Psoas muscle (tissue), 8 donors: ENCODE results near the gene ZNF771. TPM values are rescaled to one million over a fixed set of nuclear protein-coding genes. Genes with fewer than 3 reads are reported as not detected.

Experiments used
- ATAC-seq, 4 donors: fragments of 200-7000 bp; cut with Tn5 transposase; one replicate each; pipeline ENCODE4 v1.9.1; 2020; ENCODE audit warnings: moderate library complexity in 3 of 4, mild to moderate bottlenecking in 2 of 4
- DNase-seq, 2 donors: peaks; one replicate each; pipeline ENCODE4 v3.0.0-alpha.2; 2020
- H3K27ac ChIP-seq: fragments of 200-600 bp; one replicate; pipeline ENCODE4 v1.8.0; 2022
- H3K27me3 ChIP-seq, 3 donors: fragments of 200-600 bp in 1 of 3; one replicate each; pipeline versions ENCODE4 v1.6.1 to v1.8.0; 2013 to 2022; ENCODE audit warnings: low read length in 2 of 3, mild to moderate bottlenecking in 2 of 3, moderate library complexity in 1 of 3; ENCODE audit not compliant: insufficient read depth in 3 of 3
- H3K36me3 ChIP-seq, 2 donors: fragments of 200-600 bp in 1 of 2; one replicate each; pipeline versions ENCODE4 v1.6.1 to v1.8.0; 2013 to 2022; ENCODE audit warnings: low read depth in 1 of 2, mild to moderate bottlenecking in 1 of 2, moderate library complexity in 1 of 2; ENCODE audit not compliant: insufficient read depth in 1 of 2
- H3K4me1 ChIP-seq: fragments of 200-600 bp; one replicate; pipeline ENCODE4 v1.8.0; 2022
- H3K4me3 ChIP-seq: fragments of 200-600 bp; one replicate; pipeline ENCODE4 v1.8.0; 2022; ENCODE audit warnings: mild to moderate bottlenecking
- H3K9me3 ChIP-seq: fragments of 200-600 bp; one replicate; pipeline ENCODE4 v1.8.0; 2022
- WGBS, 3 donors: extraction: QIAGEN DNeasy Blood & Tissue Kit; methylation state at CpG; one replicate each; pipeline versions ENCODE4 v1.1.6 to v1.1.7; 2013; 5-methylcytosine and 5-hydroxymethylcytosine counted together
- intact Hi-C, 2 donors: fragments of 100-400 bp; cut with DNase I; formaldehyde crosslinking; loops; one replicate each; pipeline versions ENCODE4 v1.11.0 to v1.14.2; 2022
- polyA plus RNA-seq, 3 donors: library from polyadenylated mRNA; stranded (reverse); fragments of 200-250 nt; gene quantifications; one replicate each; pipeline ENCODE4 v1.2.3, GENCODE V29; 2013
- total RNA-seq, 4 donors: library from RNA; stranded (reverse); fragmentation: NEBNext Ultra II Directional in 2 of 4; extraction: Animal tissue kit (Norgen Biotek cat#: 25700) in 2 of 4; gene quantifications; one replicate each; pipeline versions ENCODE4 v1.2.1 to v1.2.4, GENCODE V29; 2021 to 2023
- TF ChIP-seq, protein P1 (sequence below): fragments of 200-600 bp; IDR thresholded peaks from one replicate; pipeline ENCODE4 v1.8.0; 2022; ENCODE audit warnings: antibody characterized with exemption
- donor health status: healthy with polysubstance abuse.
- donor health status: DM: no; HTN: no; CAD: no; lungs with moderate emphysema.
- donor health status: Bipolar disorder and iron deficiency.
- donor health status: healthy.
- donor health status: DM: yes; HTN: yes; CAD: no.
- donor health status: DM: no; HTN: no; CAD: no.
- donor health status: DM: no; HTN: no; CAD: no.
- donor health status: DM: yes; HTN: yes; CAD: no.

Gene ZNF771
- total and polyA plus RNA-seq, 7 donors = 4.8 to 14.6 (median 7.4) TPM

DNA sequence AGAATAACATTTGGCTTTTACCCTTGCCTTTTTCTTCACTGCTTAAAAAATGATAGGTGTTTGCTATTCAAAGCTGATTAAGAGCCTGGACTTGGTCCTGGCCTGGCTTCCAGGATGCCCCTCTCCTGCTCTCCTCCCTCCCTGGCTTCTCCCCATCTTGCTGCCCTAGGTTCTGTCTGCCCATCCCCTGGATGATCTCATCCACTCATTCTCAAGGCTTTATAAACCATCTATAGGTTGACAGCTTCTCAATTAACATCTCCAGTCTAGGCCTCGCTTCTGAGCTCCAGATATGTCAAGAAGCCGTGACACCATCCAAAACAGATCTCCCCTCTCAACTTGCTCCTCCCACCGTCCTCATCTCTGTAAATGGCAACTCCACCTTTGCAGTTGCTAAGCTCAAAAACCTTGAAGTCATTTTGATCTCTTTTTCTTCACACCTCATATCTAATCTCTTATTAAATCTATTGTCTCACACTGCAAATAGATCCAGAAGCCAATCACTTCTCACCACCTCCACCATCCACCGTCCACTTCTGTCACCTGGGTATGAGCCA lies 8.7 kb downstream of the ZNF771 start:
- WGBS, 3 donors = 83 to 90% (median 88%) methylated on average over 4 of the region's 4 CpGs
- intact Hi-C loops = no loop called here
- H3K27me3 ChIP-seq = no peaks in the 10 kb centered on the region
- H3K27ac ChIP-seq = no peak overlapping the region
- no peaks in the 10 kb centered on the region for H3K9me3 ChIP-seq
- H3K36me3 ChIP-seq = peaks cover 2 to 33% of the 10 kb centered on the region in 2 donors
- TF ChIP-seq, protein P1, sequence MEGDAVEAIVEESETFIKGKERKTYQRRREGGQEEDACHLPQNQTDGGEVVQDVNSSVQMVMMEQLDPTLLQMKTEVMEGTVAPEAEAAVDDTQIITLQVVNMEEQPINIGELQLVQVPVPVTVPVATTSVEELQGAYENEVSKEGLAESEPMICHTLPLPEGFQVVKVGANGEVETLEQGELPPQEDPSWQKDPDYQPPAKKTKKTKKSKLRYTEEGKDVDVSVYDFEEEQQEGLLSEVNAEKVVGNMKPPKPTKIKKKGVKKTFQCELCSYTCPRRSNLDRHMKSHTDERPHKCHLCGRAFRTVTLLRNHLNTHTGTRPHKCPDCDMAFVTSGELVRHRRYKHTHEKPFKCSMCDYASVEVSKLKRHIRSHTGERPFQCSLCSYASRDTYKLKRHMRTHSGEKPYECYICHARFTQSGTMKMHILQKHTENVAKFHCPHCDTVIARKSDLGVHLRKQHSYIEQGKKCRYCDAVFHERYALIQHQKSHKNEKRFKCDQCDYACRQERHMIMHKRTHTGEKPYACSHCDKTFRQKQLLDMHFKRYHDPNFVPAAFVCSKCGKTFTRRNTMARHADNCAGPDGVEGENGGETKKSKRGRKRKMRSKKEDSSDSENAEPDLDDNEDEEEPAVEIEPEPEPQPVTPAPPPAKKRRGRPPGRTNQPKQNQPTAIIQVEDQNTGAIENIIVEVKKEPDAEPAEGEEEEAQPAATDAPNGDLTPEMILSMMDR = no peak
- ATAC-seq (no peak), DNase-seq (no peak)
- no peaks in the 10 kb centered on the region for H3K4me1 ChIP-seq
- H3K4me3 ChIP-seq = no peak overlapping the region

DNA sequence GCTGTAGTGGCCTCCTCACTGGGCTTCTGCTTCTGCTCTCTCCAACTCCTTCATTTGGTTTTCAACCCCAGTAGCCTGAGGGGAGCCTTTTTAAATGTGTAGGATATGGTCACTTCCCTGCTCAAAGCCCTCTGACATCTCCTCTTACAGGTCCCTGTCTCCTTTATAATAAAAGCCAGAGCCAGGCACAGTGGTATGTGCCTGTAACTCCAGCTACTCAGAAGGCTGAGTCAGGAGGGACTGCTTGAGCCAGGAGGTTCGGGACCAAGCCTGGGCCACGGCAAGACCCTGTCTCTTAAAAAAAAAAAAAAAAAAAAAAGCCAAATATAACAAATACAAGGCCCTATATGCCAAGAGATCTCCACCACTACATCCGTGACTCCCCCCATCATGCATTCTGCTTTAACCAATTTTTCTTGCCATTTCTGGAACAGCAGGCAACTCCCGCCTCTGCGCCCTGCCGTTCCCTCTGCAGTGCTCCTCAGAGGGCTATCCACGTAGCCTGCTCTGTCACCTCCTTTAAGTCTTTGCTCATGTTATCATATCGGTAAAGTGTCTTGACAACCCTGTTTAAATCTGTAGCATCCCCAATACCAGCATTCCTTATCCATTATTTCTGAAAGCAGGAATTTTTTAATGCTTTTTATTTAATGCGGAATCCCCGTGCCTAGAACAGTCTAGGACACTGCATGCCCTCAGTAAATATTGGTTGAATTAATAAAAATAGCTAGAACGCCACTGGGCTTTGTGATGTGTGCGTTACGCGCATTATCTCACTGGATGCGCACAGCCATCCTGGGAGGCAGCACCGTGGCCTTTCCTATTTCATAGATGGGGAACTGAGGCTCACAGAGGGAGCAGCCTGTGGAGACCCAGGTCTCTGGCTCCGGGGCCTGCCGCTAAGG lies 9.5 kb downstream of the ZNF771 start:
- Histone ChIP-seq H3K27ac (peak overlapping the region; percentile 82), H3K27me3 (no peaks in the 10 kb centered on the region), H3K9me3 (no peaks in the 10 kb centered on the region), H3K4me1 (no peaks in the 10 kb centered on the region), H3K36me3 (peaks cover 2 to 33% of the 10 kb centered on the region in 2 donors), H3K4me3 (peak overlapping the region; percentile 72)
- TF ChIP-seq, protein P1 = no peak
- DNase-seq = no peak
- ATAC-seq = no peak
- intact Hi-C loops = no loop called here
- 62 to 67% (median 63%) methylated on average over 18 of the region's 18 CpGs for WGBS, 3 donors

DNA sequence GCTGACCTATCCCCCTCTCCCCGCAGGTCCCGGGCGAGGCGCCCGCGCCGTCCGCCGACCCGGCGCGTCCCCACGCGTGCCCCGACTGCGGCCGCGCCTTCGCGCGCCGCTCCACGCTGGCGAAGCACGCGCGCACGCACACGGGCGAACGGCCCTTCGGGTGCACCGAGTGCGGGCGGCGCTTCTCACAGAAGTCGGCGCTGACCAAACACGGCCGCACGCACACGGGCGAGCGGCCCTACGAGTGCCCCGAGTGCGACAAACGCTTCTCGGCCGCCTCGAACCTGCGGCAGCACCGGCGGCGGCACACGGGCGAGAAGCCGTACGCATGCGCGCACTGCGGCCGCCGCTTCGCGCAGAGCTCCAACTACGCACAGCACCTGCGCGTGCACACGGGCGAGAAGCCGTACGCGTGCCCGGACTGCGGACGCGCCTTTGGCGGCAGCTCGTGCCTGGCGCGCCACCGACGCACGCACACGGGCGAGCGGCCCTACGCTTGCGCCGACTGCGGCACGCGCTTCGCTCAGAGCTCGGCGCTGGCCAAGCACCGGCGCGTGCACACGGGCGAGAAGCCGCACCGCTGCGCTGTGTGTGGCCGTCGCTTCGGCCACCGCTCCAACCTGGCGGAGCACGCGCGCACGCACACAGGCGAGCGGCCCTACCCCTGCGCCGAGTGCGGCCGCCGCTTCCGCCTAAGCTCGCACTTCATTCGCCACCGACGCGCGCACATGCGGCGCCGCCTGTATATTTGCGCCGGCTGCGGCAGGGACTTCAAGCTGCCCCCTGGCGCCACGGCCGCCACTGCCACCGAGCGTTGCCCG lies 10.3 kb downstream of the ZNF771 start:
- intact Hi-C loops = no loop called here
- ATAC-seq (peak; percentile 92 to 94 (median 93)), DNase-seq (peak; percentile 88 to 94)

More for the DNA sequence above, 10.3 kb downstream of the ZNF771 start:
- Histone ChIP-seq H3K9me3 (no peaks in the 10 kb centered on the region), H3K27me3 (no peaks in the 10 kb centered on the region), H3K4me1 (no peaks in the 10 kb centered on the region), H3K36me3 (peaks cover 5 to 34% of the 10 kb centered on the region in 2 donors), H3K27ac (peak overlapping the region; percentile 82), H3K4me3 (peak overlapping the region; percentile 72)
- TF ChIP-seq, protein P1 = peak; percentile 31
- WGBS, 3 donors = 1 to 2% (median 1%) methylated on average over 107 to 140 of the region's 140 CpGs
